Neuronal stem cell (in vitro differentiated cells): ENCODE data around the gene IL33.

Source experiments
- DNase-seq: peaks from one replicate; pipeline ENCODE4 v3.0.0-alpha.2; 2013; ENCODE audit warnings: low spot score
- H2AFZ ChIP-seq: one replicate; pipeline ENCODE4 v1.6.1; 2013; ENCODE audit warnings: mild to moderate bottlenecking, low read length, inconsistent platforms
- H2AK5ac ChIP-seq: 2 replicates; pipeline ENCODE4 v1.6.1; 2013; ENCODE audit warnings: low read depth, mild to moderate bottlenecking, inconsistent platforms, low read length, moderate library complexity, mixed read lengths
- H2BK120ac ChIP-seq: 2 replicates; pipeline ENCODE4 v1.6.1; 2013; ENCODE audit warnings: low read depth, mild to moderate bottlenecking, inconsistent platforms, low read length, moderate library complexity, mixed read lengths
- H2BK12ac ChIP-seq: one replicate; pipeline ENCODE4 v1.6.1; 2013; ENCODE audit warnings: low read length, inconsistent platforms
- H2BK15ac ChIP-seq: 2 replicates; pipeline ENCODE4 v1.6.1; 2013; ENCODE audit warnings: mild to moderate bottlenecking, low read length, inconsistent platforms, mixed read lengths
- H2BK5ac ChIP-seq: one replicate; pipeline ENCODE4 v1.6.1; 2013; ENCODE audit warnings: inconsistent platforms, mild to moderate bottlenecking, low read length, moderate library complexity
- H3K14ac ChIP-seq: one replicate; pipeline ENCODE4 v1.6.1; 2013; ENCODE audit warnings: low read length, inconsistent platforms
- H3K18ac ChIP-seq: 2 replicates; pipeline ENCODE4 v1.6.1; 2013; ENCODE audit warnings: low read length, inconsistent platforms
- H3K23ac ChIP-seq: 2 replicates; pipeline ENCODE4 v1.6.1; 2013; ENCODE audit warnings: low read depth, mild to moderate bottlenecking, mixed read lengths, low read length, inconsistent platforms; ENCODE audit not compliant: poor library complexity
- H3K27ac ChIP-seq: replicated peaks from 3 replicates; pipeline ENCODE4 v1.5.1; 2013; ENCODE audit warnings: low read length, inconsistent platforms
- H3K27me3 ChIP-seq, 3 experiments: 2 replicates each; pipeline ENCODE4 v1.6.1; 2013; ENCODE audit warnings: low read length in 3 of 3, mild to moderate bottlenecking in 2 of 3, inconsistent platforms in 1 of 3, low read depth in 1 of 3, mixed read lengths in 1 of 3, moderate library complexity in 1 of 3; ENCODE audit not compliant: control insufficient read depth in 3 of 3, insufficient read depth in 3 of 3
- H3K36me3 ChIP-seq, 2 donors: replicated peaks in 1 of 2; 2 replicates each; pipeline ENCODE4 v1.6.1; 2013; ENCODE audit warnings: low read length in 2 of 2; ENCODE audit not compliant: control insufficient read depth in 2 of 2, insufficient read depth in 2 of 2
- H3K4ac ChIP-seq: 2 replicates; pipeline ENCODE4 v1.6.1; 2013; ENCODE audit warnings: inconsistent platforms, mild to moderate bottlenecking, low read length, moderate library complexity
- H3K4me1 ChIP-seq, 2 donors: 1 replicate in 1 of 2; 2 replicates in 1 of 2; pipeline ENCODE4 v1.6.1; 2013; ENCODE audit warnings: low read length in 2 of 2, low read depth in 1 of 2; ENCODE audit not compliant: control insufficient read depth in 2 of 2, insufficient read depth in 1 of 2
- H3K4me2 ChIP-seq: one replicate; pipeline ENCODE4 v1.6.1; 2013; ENCODE audit warnings: mild to moderate bottlenecking, low read length, inconsistent platforms; ENCODE audit not compliant: insufficient read depth, poor library complexity, severe bottlenecking
- H3K4me3 ChIP-seq, 2 donors: 2 replicates each; pipeline ENCODE4 v1.5.1; 2013; ENCODE audit warnings: low read length in 2 of 2, mild to moderate bottlenecking in 2 of 2, inconsistent platforms in 1 of 2, moderate library complexity in 1 of 2
- H3K79me1 ChIP-seq: one replicate; pipeline ENCODE4 v1.6.1; 2013; ENCODE audit warnings: low read depth, mild to moderate bottlenecking, inconsistent platforms, low read length, moderate library complexity
- H3K9ac ChIP-seq: one replicate; pipeline ENCODE4 v1.6.1; 2013; ENCODE audit warnings: mild to moderate bottlenecking, low read depth, low read length, inconsistent platforms; ENCODE audit not compliant: poor library complexity
- H3K9me3 ChIP-seq, 2 donors: replicated peaks in 1 of 2; 2 replicates each; pipeline versions ENCODE3 to v1.6.1; 2013; ENCODE audit warnings: low read length in 2 of 2, mild to moderate bottlenecking in 2 of 2, inconsistent platforms in 1 of 2, low read depth in 1 of 2, mixed read lengths in 1 of 2, moderate library complexity in 1 of 2; ENCODE audit not compliant: control insufficient read depth in 2 of 2, insufficient read depth in 1 of 2
- H4K8ac ChIP-seq: one replicate; pipeline ENCODE4 v1.6.1; 2013; ENCODE audit warnings: low read depth, mild to moderate bottlenecking, inconsistent platforms, low read length, moderate library complexity
- H4K91ac ChIP-seq: one replicate; pipeline ENCODE4 v1.6.1; 2013; ENCODE audit warnings: low read length, low read depth, mild to moderate bottlenecking, inconsistent platforms; ENCODE audit not compliant: poor library complexity
- WGBS, 2 donors: extraction: QIAGEN DNeasy Blood & Tissue Kit; methylation state at CpG; one replicate each; pipeline ENCODE4 v1.1.7; 2013; ENCODE audit warnings: missing lambda C conversion rate in 2 of 2, mixed read lengths in 1 of 2; ENCODE audit not compliant: insufficient read length in 2 of 2, insufficient replicate concordance in 1 of 2; ENCODE audit errors: extremely low coverage in 2 of 2; 5-methylcytosine and 5-hydroxymethylcytosine counted together

Gene IL33

GRCh38 chr9:6302417-6302816 is 86.8 kb downstream of the IL33 start:
- Histone ChIP-seq H3K4me3 (no peak overlapping the region), H2AFZ (no peak overlapping the region), H3K27ac (no peak overlapping the region), H3K9me3 (no peaks in the 10 kb centered on the region), H3K4ac (no peak overlapping the region), H3K4me1 (no peaks in the 10 kb centered on the region), H2BK15ac (no peak overlapping the region), H4K91ac (no peak overlapping the region), H3K4me2 (no peak overlapping the region), H2BK12ac (no peak overlapping the region), H3K79me1 (no peaks in the 10 kb centered on the region), H4K8ac (no peak overlapping the region), H2AK5ac (no peak overlapping the region), H3K36me3 (no peaks in the 10 kb centered on the region), H3K9ac (no peak overlapping the region), H3K14ac (no peak overlapping the region), H3K23ac (no peak overlapping the region), H3K18ac (no peak overlapping the region), H3K27me3 (no peaks in the 10 kb centered on the region), H2BK120ac (no peak overlapping the region), H2BK5ac (no peak overlapping the region)
- DNase-seq = no peak

GRCh38 chr9:6304232-6304631 is 88.6 kb downstream of the IL33 start:
- Histone ChIP-seq H3K27me3 (no peaks in the 10 kb centered on the region), H2AK5ac (no peak overlapping the region), H3K9ac (no peak overlapping the region), H3K4ac (no peak overlapping the region), H3K4me3 (no peak overlapping the region), H2BK12ac (no peak overlapping the region), H3K27ac (no peak overlapping the region), H4K8ac (no peak overlapping the region), H4K91ac (no peak overlapping the region), H2BK15ac (no peak overlapping the region), H3K4me1 (no peaks in the 10 kb centered on the region), H3K23ac (no peak overlapping the region), H2AFZ (no peak overlapping the region), H3K9me3 (no peaks in the 10 kb centered on the region), H3K36me3 (no peaks in the 10 kb centered on the region), H3K4me2 (no peak overlapping the region), H3K18ac (no peak overlapping the region), H2BK5ac (no peak overlapping the region), H3K14ac (no peak overlapping the region), H2BK120ac (no peak overlapping the region), H3K79me1 (no peaks in the 10 kb centered on the region)
- no peak for DNase-seq

GRCh38 chr9:6305954-6306563 is 90.5 kb downstream of the IL33 start:
- WGBS, 2 donors = no CpG with 5 or more reads among the region's 2 CpGs
- Histone ChIP-seq H3K27me3 (peaks cover 0 to under 1% (median 0%) of the 10 kb centered on the region in 3 experiments), H4K8ac (no peak overlapping the region), H3K9me3 (no peaks in the 10 kb centered on the region), H3K4me2 (no peak overlapping the region), H3K27ac (no peak overlapping the region), H3K14ac (no peak overlapping the region), H2AK5ac (no peak overlapping the region), H3K36me3 (no peaks in the 10 kb centered on the region), H2BK12ac (no peak overlapping the region), H3K4ac (no peak overlapping the region), H2BK15ac (no peak overlapping the region), H3K9ac (no peak overlapping the region), H3K79me1 (no peaks in the 10 kb centered on the region), H3K4me3 (no peak overlapping the region), H3K4me1 (no peaks in the 10 kb centered on the region), H4K91ac (no peak overlapping the region), H2BK5ac (no peak overlapping the region), H3K23ac (no peak overlapping the region), H2BK120ac (no peak overlapping the region), H2AFZ (no peak overlapping the region), H3K18ac (no peak overlapping the region)
- peak; percentile 8 for DNase-seq
